IPS-15b (cell line): ENCODE results near the gene SURF4.
"Not testable (repeated sequence)": the region's sequence is repeated elsewhere in the genome, so short reads cannot be mapped to it uniquely, and the experiment has no call there.

Experiments
- H3K27me3 ChIP-seq: one replicate; pipeline ENCODE4 v1.6.1; 2013; ENCODE audit warnings: low read length; ENCODE audit not compliant: control insufficient read depth, insufficient read depth
- H3K36me3 ChIP-seq: one replicate; pipeline ENCODE4 v1.6.1; 2013; ENCODE audit warnings: low read length; ENCODE audit not compliant: control insufficient read depth, insufficient read depth
- H3K4me1 ChIP-seq: one replicate; pipeline ENCODE4 v1.6.1; 2013; ENCODE audit warnings: mild to moderate bottlenecking, low read length; ENCODE audit not compliant: control insufficient read depth, insufficient read depth
- H3K4me3 ChIP-seq: one replicate; pipeline ENCODE4 v1.5.1; 2013; ENCODE audit warnings: low read depth, low read length
- H3K9ac ChIP-seq: one replicate; pipeline ENCODE4 v1.6.1; 2013; ENCODE audit warnings: low read depth, mild to moderate bottlenecking, low read length
- H3K9me3 ChIP-seq: one replicate; pipeline ENCODE4 v1.6.1; 2013; ENCODE audit warnings: mild to moderate bottlenecking, low read length; ENCODE audit not compliant: control insufficient read depth, insufficient read depth

The SURF4 gene

GRCh38 chr9:133393399-133393798, 17.5 kb upstream of the SURF4 start:
- Histone ChIP-seq H3K9me3 (no peaks in the 10 kb centered on the region), H3K4me1 (no peaks in the 10 kb centered on the region), H3K4me3 (no peak overlapping the region), H3K36me3 (no peaks in the 10 kb centered on the region), H3K9ac (no peak overlapping the region), H3K27me3 (no peaks in the 10 kb centered on the region)

GRCh38 chr9:133392308-133392707, 16.4 kb upstream of the SURF4 start:
- H3K27me3 ChIP-seq, H3K36me3 ChIP-seq, H3K9ac ChIP-seq, H3K4me1 ChIP-seq, H3K9me3 ChIP-seq, H3K4me3 ChIP-seq: not testable (repeated sequence)

DNA sequence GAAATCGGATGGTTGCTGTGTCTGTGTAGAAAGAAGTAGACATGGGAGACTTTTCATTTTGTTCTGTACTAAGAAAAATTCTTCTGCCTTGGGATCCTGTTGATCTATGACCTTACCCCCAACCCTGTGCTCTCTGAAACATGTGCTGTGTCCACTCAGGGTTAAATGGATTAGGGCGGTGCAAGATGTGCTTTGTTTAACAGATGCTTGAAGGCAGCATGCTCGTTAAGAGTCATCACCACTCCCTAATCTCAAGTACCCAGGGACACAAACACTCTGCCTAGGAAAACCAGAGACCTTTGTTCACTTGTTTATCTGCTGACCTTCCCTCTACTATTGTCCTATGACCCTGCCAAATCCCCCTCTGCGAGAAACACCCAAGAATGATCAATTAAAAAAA, 15.6 kb upstream of the SURF4 start:
- H3K27me3 ChIP-seq, H3K9ac ChIP-seq, H3K9me3 ChIP-seq, H3K36me3 ChIP-seq, H3K4me1 ChIP-seq, H3K4me3 ChIP-seq: not testable (repeated sequence)

- no peaks in the 10 kb centered on the region for H3K4me1 ChIP-seq
- H3K9me3 ChIP-seq, result no peaks in the 10 kb centered on the region
- H3K4me3 ChIP-seq, result no peak overlapping the region
- no peak overlapping the region for H3K9ac ChIP-seq
- H3K27me3 ChIP-seq, result no peaks in the 10 kb centered on the region
- H3K36me3 ChIP-seq, result no peaks in the 10 kb centered on the region
Observed at GRCh38 chr9:133390713-133391112, 14.9 kb upstream of the SURF4 start.

DNA sequence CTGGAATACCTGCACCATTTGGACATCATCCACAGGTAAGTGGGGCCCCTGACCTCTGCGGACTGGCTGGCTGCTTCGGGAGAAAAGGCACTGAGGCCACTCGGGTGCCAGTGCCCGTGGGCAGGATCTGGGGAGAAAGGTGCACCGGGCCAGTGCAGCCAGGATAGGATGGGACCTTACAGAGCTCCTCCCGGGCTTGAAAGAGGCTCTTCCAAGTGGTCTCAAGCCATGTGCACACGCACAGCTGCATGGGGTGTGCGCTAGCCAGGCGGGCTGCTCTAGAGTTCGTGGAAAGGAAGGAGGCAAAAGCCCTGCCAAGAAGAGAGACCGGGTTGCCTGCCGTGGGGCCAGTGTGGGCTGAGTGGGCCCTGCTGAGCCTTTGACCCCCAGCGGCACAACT, 13.7 kb upstream of the SURF4 start:
- no peak overlapping the region for H3K4me3 ChIP-seq
- no peak overlapping the region for H3K9ac ChIP-seq
- H3K27me3 ChIP-seq, result no peaks in the 10 kb centered on the region
- no peaks in the 10 kb centered on the region for H3K4me1 ChIP-seq
- H3K36me3 ChIP-seq, result no peaks in the 10 kb centered on the region
- H3K9me3 ChIP-seq, result no peaks in the 10 kb centered on the region

GRCh38 chr9:133389025-133389557, 13.2 kb upstream of the SURF4 start:
- Histone ChIP-seq H3K36me3 (no peaks in the 10 kb centered on the region), H3K9me3 (no peaks in the 10 kb centered on the region), H3K4me1 (no peaks in the 10 kb centered on the region), H3K9ac (no peak overlapping the region), H3K27me3 (no peaks in the 10 kb centered on the region), H3K4me3 (no peak overlapping the region)

- H3K36me3 ChIP-seq, result no peaks in the 10 kb centered on the region
- no peak overlapping the region for H3K4me3 ChIP-seq
- no peaks in the 10 kb centered on the region for H3K9me3 ChIP-seq
- H3K27me3 ChIP-seq, result no peaks in the 10 kb centered on the region
- H3K9ac ChIP-seq, result no peak overlapping the region
- no peaks in the 10 kb centered on the region for H3K4me1 ChIP-seq
Observed at GRCh38 chr9:133387680-133388079, 11.8 kb upstream of the SURF4 start.

GRCh38 chr9:133386338-133386737, 10.5 kb upstream of the SURF4 start:
- Histone ChIP-seq H3K36me3 (no peaks in the 10 kb centered on the region), H3K9ac (no peak overlapping the region), H3K4me1 (no peaks in the 10 kb centered on the region), H3K9me3 (no peaks in the 10 kb centered on the region), H3K4me3 (no peak overlapping the region), H3K27me3 (no peaks in the 10 kb centered on the region)

DNA sequence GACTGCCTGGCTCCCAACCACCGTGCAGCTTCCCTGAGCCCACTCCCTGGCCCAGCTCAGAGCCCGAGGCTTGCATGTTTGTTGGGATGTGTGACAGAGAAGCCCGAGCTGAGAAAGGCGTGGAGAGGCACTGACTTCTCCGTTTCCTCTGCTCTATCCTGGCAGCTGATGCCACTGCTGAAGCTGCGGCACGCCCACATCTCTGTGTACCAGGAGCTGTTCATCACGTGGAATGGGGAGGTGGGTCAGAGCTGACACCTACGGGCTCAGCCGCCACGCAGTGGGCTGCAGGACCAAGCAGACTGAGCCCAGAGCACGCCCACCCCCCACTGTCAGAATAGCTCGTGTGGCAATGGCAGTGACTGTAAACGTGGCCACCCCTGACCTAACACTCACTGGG, 9.6 kb upstream of the SURF4 start:
- no peaks in the 10 kb centered on the region for H3K4me1 ChIP-seq
- no peaks in the 10 kb centered on the region for H3K36me3 ChIP-seq
- no peaks in the 10 kb centered on the region for H3K9me3 ChIP-seq
- H3K27me3 ChIP-seq, result no peaks in the 10 kb centered on the region
- H3K9ac ChIP-seq, result no peak overlapping the region
- H3K4me3 ChIP-seq, result no peak overlapping the region

DNA sequence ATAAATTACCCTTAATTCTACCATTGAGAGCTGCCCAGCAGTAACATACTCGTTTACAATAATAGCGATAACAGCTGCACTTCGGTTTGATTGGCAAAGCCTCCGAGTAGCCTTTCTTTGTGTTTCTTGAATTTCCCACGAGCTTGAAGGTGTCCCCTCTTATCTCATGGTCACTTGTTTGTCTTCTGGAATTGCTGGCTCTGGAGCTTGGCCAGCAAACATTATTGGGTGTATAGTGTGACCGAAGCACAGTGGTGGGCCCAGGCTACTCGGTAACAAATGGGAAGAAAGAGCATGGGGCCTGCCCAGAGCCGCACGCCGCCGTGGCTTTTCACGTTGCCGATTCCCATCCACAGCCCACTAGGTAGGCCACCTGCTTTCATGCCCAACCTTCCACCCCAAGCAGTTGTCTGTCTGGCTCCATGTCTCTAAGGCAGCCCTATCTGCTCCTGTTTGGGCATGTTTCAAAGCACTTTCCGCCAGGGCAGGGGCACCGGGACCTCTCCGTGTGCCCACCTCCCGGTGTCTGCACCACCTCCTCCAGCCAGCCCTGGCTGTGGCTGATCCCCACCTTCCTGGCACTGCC, 9.0 kb upstream of the SURF4 start:
- Histone ChIP-seq H3K27me3 (no peaks in the 10 kb centered on the region), H3K4me1 (no peaks in the 10 kb centered on the region), H3K36me3 (no peaks in the 10 kb centered on the region), H3K9ac (no peak overlapping the region), H3K9me3 (no peaks in the 10 kb centered on the region), H3K4me3 (no peak overlapping the region)

DNA sequence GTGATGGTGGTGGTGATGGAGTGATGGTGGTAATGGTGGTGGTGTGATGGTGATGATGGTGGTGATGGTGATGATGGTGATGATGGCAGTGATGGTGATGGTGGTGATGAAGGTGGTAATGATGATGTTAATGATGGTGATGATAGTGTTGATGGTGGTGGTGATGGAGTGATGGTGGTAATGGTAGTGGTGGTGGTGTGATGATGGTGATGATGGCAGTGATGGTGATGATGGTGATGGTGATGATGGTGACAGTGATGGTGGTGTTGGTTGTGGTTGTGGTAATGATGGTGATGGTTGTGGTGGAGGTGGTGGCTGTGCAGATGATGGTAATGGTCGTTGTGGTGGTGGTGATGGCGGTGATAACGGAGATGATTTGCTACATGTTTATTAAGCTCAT, 7.6 kb upstream of the SURF4 start:
- H3K4me1 ChIP-seq, result no peaks in the 10 kb centered on the region
- H3K27me3 ChIP-seq, result peaks cover 8% of the 10 kb centered on the region
- H3K9me3 ChIP-seq, result no peaks in the 10 kb centered on the region
- H3K4me3 ChIP-seq, result no peak overlapping the region
- H3K9ac ChIP-seq, result no peak overlapping the region
- no peaks in the 10 kb centered on the region for H3K36me3 ChIP-seq

GRCh38 chr9:133382507-133383141, 6.8 kb upstream of the SURF4 start:
- H3K4me1 ChIP-seq, result no peaks in the 10 kb centered on the region
- H3K9ac ChIP-seq, result no peak overlapping the region
- H3K4me3 ChIP-seq, result no peak overlapping the region
- H3K27me3 ChIP-seq, result peaks cover 10% of the 10 kb centered on the region
- no peaks in the 10 kb centered on the region for H3K9me3 ChIP-seq
- H3K36me3 ChIP-seq, result no peaks in the 10 kb centered on the region
